Measurements from ENCODE around the gene USP24. TPM values are rescaled to one million over a fixed set of nuclear protein-coding genes. Genes with fewer than 3 reads are reported as not detected.

The USP24 gene
- total RNA-seq = 10 to 100 TPM; 27.7 to 84.0 (median 30.2) TPM

DNA sequence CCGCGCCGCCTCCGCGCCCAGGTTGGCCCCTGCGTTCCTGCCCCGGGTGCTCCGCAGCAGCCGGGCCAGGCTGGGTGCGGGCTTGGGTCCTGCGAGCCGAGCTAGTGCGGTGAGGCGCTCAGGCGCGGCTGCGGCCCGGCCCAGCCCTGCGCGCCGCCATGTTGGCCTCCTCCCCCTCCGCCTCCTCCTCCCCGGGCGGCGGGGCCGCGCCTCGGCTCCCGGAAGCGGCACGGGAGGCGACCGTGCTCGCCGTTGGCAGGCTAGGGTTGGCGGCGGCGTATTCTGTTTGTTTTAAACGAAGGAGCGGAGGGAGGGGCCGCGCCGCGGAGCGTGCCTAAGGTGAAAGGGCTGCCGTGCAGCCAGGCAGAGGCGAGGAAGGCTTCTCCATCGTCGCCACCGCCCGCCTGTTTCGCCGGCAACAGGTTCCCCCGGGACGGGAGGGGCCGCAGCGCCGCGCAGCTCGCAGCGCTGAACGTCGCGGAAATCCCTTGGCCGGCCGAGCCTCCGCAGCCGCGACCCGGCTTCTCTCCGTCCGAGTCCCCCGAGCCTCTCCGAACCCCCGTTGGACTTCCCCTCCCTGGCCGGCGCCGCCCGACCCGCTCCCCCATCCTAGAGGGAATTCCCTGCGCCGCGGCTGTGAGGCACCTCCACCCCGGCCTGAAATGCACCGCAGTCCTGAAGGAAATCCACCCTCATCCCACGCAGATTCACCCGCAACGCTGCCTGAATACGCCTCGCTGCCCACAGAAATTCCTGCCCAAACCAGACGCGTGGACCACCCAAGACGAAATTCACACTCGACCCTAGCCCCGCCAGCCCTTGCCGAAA lies at the start of gene USP24:
TSS of gene USP24 (minus strand) at position 171 of the 828 bp plus-strand sequence. CDS start 251 bp downstream, outside the sequence.
- Histone ChIP-seq H3K4me3 (peak within 1 kb of the TSS; percentile 96), H3K27ac (peak within 1 kb of the TSS; percentile 98), H3K9me3 (no peaks in the 10 kb centered on the region), H3K36me3 (no peaks in the 10 kb centered on the region), H3K27me3 (no peaks in the 10 kb centered on the region), H3K4me1 (peaks cover 64% of the 10 kb centered on the region)
- DNase-seq (ENCODE audit: low spot score in 2 of 2) = peak; percentile 85 to 86
- TF ChIP-seq, protein P1, sequence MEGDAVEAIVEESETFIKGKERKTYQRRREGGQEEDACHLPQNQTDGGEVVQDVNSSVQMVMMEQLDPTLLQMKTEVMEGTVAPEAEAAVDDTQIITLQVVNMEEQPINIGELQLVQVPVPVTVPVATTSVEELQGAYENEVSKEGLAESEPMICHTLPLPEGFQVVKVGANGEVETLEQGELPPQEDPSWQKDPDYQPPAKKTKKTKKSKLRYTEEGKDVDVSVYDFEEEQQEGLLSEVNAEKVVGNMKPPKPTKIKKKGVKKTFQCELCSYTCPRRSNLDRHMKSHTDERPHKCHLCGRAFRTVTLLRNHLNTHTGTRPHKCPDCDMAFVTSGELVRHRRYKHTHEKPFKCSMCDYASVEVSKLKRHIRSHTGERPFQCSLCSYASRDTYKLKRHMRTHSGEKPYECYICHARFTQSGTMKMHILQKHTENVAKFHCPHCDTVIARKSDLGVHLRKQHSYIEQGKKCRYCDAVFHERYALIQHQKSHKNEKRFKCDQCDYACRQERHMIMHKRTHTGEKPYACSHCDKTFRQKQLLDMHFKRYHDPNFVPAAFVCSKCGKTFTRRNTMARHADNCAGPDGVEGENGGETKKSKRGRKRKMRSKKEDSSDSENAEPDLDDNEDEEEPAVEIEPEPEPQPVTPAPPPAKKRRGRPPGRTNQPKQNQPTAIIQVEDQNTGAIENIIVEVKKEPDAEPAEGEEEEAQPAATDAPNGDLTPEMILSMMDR (IDR thresholded peaks at IDR 0.05) = no peak
- TF ChIP-seq EP300 (IDR thresholded peaks at IDR 0.05) = no peak
- peak; percentile 55 to 90 for TF ChIP-seq POLR2A (IDR thresholded peaks at IDR 0.05)
- peak in 2 of 3 donors; percentile 33 to 83 for TF ChIP-seq POLR2AphosphoS5 (IDR thresholded peaks at IDR 0.05)
- WGBS = 1% methylated on average over 42 of the region's 96 CpGs

GRCh38 chr1:55262822-55263221 lies 47.7 kb upstream of the USP24 start:
- TF ChIP-seq POLR2AphosphoS5 (IDR thresholded peaks at IDR 0.05) = no peak
- TF ChIP-seq EP300 (IDR thresholded peaks at IDR 0.05) = no peak
- TF ChIP-seq POLR2A (IDR thresholded peaks at IDR 0.05) = no peak
- TF ChIP-seq, protein P1 (IDR thresholded peaks at IDR 0.05) = no peak
- no peak for DNase-seq (ENCODE audit: low spot score in 2 of 2)
- Histone ChIP-seq H3K4me1 (no peaks in the 10 kb centered on the region), H3K9me3 (no peaks in the 10 kb centered on the region), H3K4me3 (no peak overlapping the region), H3K27me3 (no peaks in the 10 kb centered on the region), H3K27ac (no peak overlapping the region), H3K36me3 (no peaks in the 10 kb centered on the region)
- 36% methylated on average over 1 of the region's 1 CpG for WGBS

DNA sequence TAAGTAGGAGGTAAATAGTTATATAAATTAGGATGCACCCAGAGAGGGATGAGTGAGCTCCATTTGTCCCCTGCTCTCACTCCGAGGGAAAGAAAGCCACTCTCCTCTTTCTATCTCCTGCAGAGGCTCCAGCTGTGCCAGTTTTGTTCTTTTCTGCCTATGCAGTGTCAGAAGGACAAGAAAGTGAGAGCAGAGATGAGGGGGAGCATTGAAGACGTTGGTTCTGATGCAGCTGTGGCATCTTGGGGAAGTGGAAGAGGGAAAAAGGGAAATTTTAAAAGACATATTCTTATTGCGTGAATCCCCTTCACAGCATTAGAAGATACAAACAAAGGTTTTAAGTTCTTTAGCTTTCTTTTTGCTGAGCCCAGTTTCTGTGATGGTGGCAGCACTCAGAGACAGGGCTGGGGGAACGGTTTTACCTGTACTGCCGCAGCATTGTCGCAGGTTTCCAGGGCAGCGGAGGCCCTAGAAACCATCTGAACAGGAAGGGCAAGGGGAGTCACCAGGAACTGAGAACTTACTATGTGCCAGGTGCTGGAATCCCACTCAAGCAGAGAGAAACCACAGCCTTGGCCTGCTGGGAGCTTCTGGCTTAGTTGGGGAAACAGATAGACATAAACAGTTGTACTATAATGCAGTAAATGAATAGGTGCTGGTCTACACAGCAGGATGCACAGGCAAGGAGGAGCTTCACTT lies 44.9 kb upstream of the USP24 start:
- H3K9me3 ChIP-seq = no peaks in the 10 kb centered on the region
- H3K36me3 ChIP-seq = no peaks in the 10 kb centered on the region
- H3K4me3 ChIP-seq = no peak overlapping the region
- 85% methylated on average over 7 of the region's 7 CpGs for WGBS
- H3K27me3 ChIP-seq = no peaks in the 10 kb centered on the region
- no peak overlapping the region for H3K27ac ChIP-seq
- no peak for TF ChIP-seq EP300 (IDR thresholded peaks at IDR 0.05)
- TF ChIP-seq POLR2A (IDR thresholded peaks at IDR 0.05) = no peak
- TF ChIP-seq, protein P1 (IDR thresholded peaks at IDR 0.05) = no peak
- TF ChIP-seq POLR2AphosphoS5 (IDR thresholded peaks at IDR 0.05) = no peak
- H3K4me1 ChIP-seq = no peaks in the 10 kb centered on the region
- DNase-seq (ENCODE audit: low spot score in 2 of 2) = no peak

DNA sequence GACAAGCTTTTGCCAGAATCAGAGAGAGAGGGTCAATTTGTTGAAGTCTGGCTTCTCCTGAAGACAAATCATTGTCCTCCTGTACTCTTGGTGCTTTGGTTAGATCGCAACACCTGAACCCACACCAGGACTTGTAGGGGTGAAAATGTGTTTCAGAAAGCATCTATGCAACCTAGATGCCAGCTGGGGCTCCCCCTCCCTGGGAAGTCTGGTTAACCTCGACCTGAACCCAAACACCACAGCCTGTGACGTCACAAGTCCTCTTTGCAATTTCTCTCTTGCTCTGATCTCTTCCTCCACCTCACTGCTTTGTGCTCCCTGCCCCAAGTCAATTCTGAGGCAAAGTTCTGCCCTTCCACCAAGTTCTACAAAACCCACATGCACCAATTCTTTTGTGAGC lies 42.8 kb upstream of the USP24 start:
- 70% methylated on average over 3 of the region's 3 CpGs for WGBS
- Histone ChIP-seq H3K9me3 (no peaks in the 10 kb centered on the region), H3K27me3 (no peaks in the 10 kb centered on the region), H3K27ac (no peak overlapping the region), H3K4me1 (no peaks in the 10 kb centered on the region), H3K4me3 (no peak overlapping the region), H3K36me3 (no peaks in the 10 kb centered on the region)
- TF ChIP-seq, protein P1 (IDR thresholded peaks at IDR 0.05) = no peak
- TF ChIP-seq POLR2AphosphoS5 (IDR thresholded peaks at IDR 0.05) (no peak), POLR2A (IDR thresholded peaks at IDR 0.05) (no peak), EP300 (IDR thresholded peaks at IDR 0.05) (no peak)
- no peak for DNase-seq (ENCODE audit: low spot score in 2 of 2)

GRCh38 chr1:55255901-55256300 lies 40.7 kb upstream of the USP24 start:
- TF ChIP-seq EP300 (IDR thresholded peaks at IDR 0.05) (no peak), POLR2AphosphoS5 (IDR thresholded peaks at IDR 0.05) (no peak)
- no peak for DNase-seq (ENCODE audit: low spot score in 2 of 2)
- 88% methylated on average over 3 of the region's 3 CpGs for whole genome bisulfite sequencing
- Histone ChIP-seq H3K27me3 (no peaks in the 10 kb centered on the region), H3K4me3 (no peak overlapping the region), H3K9me3 (no peaks in the 10 kb centered on the region), H3K36me3 (no peaks in the 10 kb centered on the region), H3K27ac (no peak overlapping the region), H3K4me1 (no peaks in the 10 kb centered on the region)
